NCI-H69 (cell line): ENCODE results near the gene OR4K2.
"Not testable (repeated sequence)": the region's sequence is repeated elsewhere in the genome, so short reads cannot be mapped to it uniquely, and the experiment has no call there.

ENCODE experiments used
- DNase-seq: peaks from one replicate; lab custom pipeline; 2025; lab: John Stamatoyannopoulos, UW

OR4K2 gene

GRCh38 chr14:19874842-19875241 is at the start of gene OR4K2:
Gene OR4K2, plus strand, starts transcription at chr14:19875142. Its CDS starts 1,126 bp downstream, at chr14:19876268.
- DNase-seq = no peak

GRCh38 chr14:19827626-19828244 is 47.2 kb upstream of the OR4K2 start:
- not testable (repeated sequence) for DNase-seq

- no peak for DNase-seq
Measured at GRCh38 chr14:19828314-19828713, 46.6 kb upstream of the OR4K2 start.

DNA sequence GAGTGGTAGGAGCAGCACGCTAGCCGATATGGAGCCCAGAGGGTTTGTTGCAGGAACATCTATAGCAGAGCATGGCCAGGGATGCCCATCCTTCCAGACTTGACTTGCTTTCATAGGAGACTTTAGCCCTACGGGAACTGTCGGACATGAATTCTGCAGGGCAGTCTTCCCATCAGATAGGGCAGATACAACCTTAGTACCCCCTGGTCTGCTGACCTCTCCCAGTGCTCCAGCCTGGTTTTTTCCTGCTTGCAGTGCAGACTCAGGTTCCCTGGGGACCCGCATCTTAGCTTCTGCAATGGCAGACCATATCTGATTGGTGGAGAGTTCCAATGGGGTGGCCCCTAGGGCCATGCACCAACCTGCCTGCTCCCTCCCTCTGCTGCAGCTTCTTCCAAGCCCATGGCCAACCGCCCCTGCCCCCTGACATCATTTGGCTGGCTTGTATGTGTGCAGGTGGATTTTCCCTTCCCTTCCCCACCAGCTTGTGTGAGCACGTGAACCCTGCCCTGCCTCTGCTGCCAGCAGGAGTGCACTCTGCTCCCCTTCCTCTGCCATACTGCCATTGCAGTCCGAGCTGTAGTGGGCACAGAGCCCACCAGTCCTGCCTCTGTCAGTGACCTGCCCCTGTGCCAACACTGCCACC is 40.6 kb upstream of the OR4K2 start:
- DNase-seq = not testable (repeated sequence)

DNA sequence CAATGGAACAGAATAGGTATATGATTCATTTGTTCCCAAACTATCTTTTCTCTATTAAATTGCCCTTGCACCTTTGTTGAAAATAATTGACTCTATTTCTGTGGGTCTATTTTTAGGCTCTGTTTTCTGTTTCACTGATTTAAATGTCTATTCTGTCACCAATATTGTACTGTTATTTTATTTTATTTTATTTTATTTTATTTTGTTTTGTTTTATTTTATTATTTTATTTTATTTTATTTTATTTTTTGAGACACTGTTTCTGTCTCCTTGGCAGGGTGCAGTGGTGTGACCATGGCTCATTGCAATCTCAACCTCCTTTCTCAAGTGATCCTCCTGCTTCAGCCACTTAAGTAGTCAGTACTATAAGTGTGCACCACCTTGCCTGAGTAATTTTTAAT is 36.5 kb upstream of the OR4K2 start:
- no peak for DNase-seq

- DNase-seq = no peak
Measured at GRCh38 chr14:19851365-19851764, 23.6 kb upstream of the OR4K2 start.

DNA sequence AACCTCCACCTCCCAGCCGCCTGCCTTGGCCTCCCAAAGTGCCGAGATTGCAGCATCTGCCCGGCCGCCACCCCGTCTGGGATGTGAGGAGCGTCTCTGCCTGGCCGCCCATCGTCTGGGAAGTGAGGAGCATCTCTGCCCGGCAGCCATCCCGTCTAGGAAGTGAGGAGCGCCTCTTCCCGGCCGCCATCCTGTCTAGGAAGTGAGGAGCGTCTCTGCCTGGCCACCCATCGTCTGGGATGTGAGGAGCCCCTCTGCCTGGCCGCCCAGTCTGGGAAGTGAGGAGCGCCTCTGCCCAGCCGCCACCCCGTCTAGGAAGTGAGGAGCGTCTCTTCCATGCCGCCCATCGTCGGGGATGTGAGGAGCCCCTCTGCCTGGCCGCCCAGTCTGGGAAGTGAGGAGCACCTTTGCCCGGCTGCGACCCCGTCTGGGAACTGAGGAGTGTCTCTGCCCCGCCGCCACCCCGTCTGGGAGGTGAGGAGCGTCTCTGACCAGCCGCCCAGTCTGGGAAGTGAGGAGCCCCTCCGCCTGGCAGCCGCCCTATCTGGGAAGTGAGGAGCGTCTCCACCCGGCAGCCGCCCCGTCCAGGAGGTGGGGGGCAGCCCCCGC is 8.8 kb upstream of the OR4K2 start:
- not testable (repeated sequence) for DNase-seq

GRCh38 chr14:19873178-19873577 is 1.8 kb upstream of the OR4K2 start:
- no peak for DNase-seq

GRCh38 chr14:19878029-19878642 is 3.2 kb downstream of the OR4K2 start:
- peak; percentile 6 for DNase-seq

DNA sequence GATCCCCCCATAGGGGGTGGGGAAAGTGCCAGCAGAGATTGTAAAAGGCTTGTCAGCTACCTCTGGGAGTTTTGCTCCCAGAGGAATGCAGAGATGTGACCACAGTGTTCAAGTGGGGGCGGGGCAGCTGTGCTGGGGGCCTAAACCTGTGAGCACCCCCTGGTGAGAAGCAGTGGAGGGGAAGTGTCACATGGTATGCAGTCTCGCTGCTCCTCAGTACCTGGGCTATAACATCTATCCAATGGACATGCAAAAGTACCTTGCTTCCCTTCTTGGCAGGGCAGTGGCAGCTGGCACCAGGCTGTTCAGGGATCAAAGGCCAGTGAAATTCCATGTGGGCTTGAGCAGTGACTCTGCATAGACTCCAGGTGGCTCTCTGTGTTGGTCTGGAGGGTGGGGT is 20.3 kb downstream of the OR4K2 start:
- no peak for DNase-seq

- DNase-seq = no peak
Measured at GRCh38 chr14:19900999-19901398, 26.1 kb downstream of the OR4K2 start.

DNA sequence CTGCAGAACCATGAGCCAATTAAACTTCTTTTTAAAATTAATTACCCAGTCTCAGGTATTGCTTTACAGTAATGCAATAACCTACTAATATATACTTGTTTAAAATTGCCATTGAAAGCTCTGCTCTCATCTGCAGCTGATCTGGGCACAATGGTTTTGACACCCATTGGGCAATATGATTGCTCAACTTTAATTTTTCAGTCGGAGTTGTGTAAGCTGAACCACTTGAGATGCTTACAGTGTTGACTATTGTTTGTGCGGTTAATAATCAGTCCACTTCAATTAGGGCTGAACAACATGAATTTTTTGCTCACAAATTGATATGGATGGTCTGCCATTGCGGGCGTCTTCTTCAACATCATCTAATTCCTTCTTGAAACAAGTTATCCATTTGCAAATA is 27.5 kb downstream of the OR4K2 start:
- DNase-seq = no peak

DNA sequence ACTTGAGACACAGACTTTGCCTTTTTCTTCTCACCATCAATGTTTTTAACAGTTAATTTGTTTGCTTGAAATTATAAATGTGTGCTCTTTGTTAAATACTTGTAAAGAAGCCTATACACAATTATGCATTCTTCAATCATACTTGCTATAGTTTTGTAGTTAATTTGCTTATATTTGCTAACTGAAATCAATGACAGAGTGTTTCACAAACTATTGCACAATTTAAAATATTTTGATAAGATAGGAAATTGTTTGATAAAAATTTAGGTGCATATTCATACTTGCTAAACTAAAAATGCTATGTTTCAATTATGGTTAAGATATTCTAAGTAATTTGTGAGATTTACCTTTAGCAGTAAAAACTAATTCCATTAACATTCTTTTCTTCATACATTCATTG is 31.7 kb downstream of the OR4K2 start:
- no peak for DNase-seq

DNA sequence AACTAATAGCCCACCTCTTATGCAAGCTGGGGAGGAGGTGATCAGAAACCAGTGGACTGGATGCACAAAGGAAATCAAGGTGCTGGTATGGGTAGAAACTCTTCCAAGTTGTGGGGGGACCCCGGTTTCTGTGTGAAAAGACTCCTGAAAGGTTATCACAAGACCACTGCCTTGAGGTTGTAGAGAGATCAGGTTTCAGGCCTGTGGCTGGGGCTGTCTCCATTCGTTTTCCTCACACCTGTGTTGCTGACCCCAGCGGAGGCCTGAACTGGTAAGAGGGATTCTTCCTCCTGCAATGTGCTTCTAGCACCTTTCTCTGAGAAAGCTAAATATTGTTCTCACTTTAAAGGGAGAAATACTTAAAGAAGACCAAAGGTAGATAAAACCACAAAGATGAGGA is 36.2 kb downstream of the OR4K2 start:
- no peak for DNase-seq

DNA sequence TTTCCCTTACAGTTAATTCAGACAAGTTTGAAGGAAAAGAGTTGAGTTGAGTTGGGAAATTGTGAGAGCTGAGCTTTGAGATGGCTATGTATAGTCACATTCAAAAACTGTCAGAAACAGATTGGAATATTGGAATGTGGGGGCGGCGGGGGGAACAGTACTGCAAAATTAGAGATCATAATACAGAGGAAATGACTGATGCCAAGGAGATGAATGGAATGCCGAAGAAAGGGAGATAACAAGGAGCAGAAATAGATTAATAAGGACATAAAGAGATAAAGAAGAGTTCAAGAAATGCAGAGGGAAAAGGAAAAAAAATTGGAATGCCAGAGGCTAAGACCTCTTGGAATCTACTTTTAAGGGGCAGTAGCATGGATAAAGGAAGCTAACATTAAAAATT is 42.3 kb downstream of the OR4K2 start:
- no peak for DNase-seq

DNA sequence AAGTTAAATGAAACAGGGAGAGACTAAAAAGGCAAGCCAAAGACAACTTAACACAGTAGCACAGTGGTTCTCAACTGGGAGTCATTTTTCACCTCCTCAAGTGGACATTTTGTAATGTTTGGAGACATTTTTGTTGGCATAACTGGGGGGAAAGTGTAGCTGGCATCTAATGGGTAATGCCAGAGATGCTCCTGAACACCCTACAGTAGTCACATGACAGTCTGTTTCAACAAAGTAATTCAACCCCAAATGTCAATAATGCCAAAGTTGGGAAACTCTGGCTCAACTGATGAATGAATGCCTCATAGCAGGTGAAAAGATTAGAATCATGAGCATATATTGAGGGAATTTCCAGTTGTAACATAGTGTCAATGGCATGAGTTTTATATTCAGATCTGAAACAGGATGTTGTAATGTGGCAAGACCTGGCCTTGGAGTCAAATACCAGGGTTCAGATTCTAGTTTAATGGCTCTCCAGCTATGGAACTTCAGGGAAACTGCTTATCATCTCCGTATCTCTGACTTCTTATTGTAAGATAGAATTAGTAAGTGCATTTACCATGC is 43.1 kb downstream of the OR4K2 start:
- no peak for DNase-seq

- DNase-seq = no peak
Measured at GRCh38 chr14:19918553-19919264, 43.8 kb downstream of the OR4K2 start.

GRCh38 chr14:19920021-19920657 is 45.2 kb downstream of the OR4K2 start, which contains the start of gene OR4K5:
Gene OR4K5, plus strand, starts transcription at chr14:19920607. Its CDS starts 0 bp downstream, at chr14:19920607.
- no peak for DNase-seq

GRCh38 chr14:19930617-19931016 is 55.7 kb downstream of the OR4K2 start, which contains the start of gene OR4K1:
Gene OR4K1, plus strand, starts transcription at chr14:19930917. Its CDS starts 4,750 bp downstream, at chr14:19935667.
- no peak for DNase-seq
